Gastrocnemius medialis (tissue), 4 donors: ENCODE results near the gene EDEM3.

ENCODE experiments used
- POLR2A ChIP-seq, 2 donors: fragments of 450-650 bp; IDR thresholded peaks; one replicate each; pipeline ENCODE4 v1.6.1; 2017; ENCODE audit warnings: antibody characterized with exemption in 2 of 2, mild to moderate bottlenecking in 2 of 2, moderate library complexity in 2 of 2
- TF ChIP-seq, protein P1 (sequence below), 5 experiments: fragments of 450-650 bp in 3 of 5; fragments of 200-600 bp in 2 of 5; sonication (generic) in 2 of 5; IDR thresholded peaks in 4 of 5; conservative IDR thresholded peaks in 1 of 5; 1 replicate in 4 of 5; 2 replicates in 1 of 5; pipeline ENCODE4 v1.5.1; 2016 to 2019; ENCODE audit warnings: antibody characterized with exemption in 5 of 5, mild to moderate bottlenecking in 3 of 5, moderate library complexity in 3 of 5

DNA sequence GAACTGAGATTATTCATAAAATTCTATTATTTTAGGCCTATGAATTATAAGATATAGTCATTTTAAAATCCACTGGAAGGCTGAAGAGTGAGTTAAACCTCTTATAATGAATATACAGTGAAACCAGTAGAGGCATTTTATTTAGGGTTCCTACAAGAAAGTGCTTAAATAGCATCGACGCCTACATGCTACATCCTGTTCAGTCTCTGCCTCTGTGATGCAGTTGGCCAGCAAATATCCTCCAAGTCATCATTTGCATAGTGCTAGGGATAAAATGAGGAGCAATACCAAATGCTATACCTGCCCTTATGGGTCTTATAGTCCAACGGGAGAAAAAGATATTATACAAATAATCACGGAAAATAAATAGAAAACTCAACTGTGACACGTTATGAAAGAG lies 59.6 kb downstream of the EDEM3 start:
- TF ChIP-seq POLR2A (IDR thresholded peaks at IDR 0.05): no peak
- TF ChIP-seq, protein P1, sequence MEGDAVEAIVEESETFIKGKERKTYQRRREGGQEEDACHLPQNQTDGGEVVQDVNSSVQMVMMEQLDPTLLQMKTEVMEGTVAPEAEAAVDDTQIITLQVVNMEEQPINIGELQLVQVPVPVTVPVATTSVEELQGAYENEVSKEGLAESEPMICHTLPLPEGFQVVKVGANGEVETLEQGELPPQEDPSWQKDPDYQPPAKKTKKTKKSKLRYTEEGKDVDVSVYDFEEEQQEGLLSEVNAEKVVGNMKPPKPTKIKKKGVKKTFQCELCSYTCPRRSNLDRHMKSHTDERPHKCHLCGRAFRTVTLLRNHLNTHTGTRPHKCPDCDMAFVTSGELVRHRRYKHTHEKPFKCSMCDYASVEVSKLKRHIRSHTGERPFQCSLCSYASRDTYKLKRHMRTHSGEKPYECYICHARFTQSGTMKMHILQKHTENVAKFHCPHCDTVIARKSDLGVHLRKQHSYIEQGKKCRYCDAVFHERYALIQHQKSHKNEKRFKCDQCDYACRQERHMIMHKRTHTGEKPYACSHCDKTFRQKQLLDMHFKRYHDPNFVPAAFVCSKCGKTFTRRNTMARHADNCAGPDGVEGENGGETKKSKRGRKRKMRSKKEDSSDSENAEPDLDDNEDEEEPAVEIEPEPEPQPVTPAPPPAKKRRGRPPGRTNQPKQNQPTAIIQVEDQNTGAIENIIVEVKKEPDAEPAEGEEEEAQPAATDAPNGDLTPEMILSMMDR (IDR thresholded peaks at IDR 0.05 in 4 of 5, conservative IDR thresholded peaks at IDR 0.05 in 1 of 5): no peak
